ENCODE measurements around the gene LOXL4.

LOXL4 gene

GRCh38 chr10:98217801-98218200 is 50.2 kb downstream of the LOXL4 start:
- H3K27me3 Mint-ChIP-seq, result no peaks in the 10 kb centered on the region
- H3K36me3 Mint-ChIP-seq, result peaks cover 44% of the 10 kb centered on the region
- H3K4me3 Mint-ChIP-seq, result no peak overlapping the region
- H3K27ac Mint-ChIP-seq, result no peak overlapping the region
- H3K9me3 Mint-ChIP-seq, result peaks cover 14% of the 10 kb centered on the region
- ATAC-seq, result no peak
- H3K4me1 Mint-ChIP-seq, result peaks cover 28% of the 10 kb centered on the region

GRCh38 chr10:98215373-98215772 is 52.6 kb downstream of the LOXL4 start:
- H3K36me3 Mint-ChIP-seq, result peaks cover 56% of the 10 kb centered on the region
- no peak overlapping the region for H3K4me3 Mint-ChIP-seq
- H3K27me3 Mint-ChIP-seq, result no peaks in the 10 kb centered on the region
- no peak for ATAC-seq
- H3K27ac Mint-ChIP-seq, result no peak overlapping the region
- peaks cover 14% of the 10 kb centered on the region for H3K9me3 Mint-ChIP-seq
- H3K4me1 Mint-ChIP-seq, result peaks cover 42% of the 10 kb centered on the region

- ATAC-seq, result no peak
- Mint-ChIP-seq H3K27ac (no peak overlapping the region), H3K4me3 (no peak overlapping the region), H3K9me3 (peaks cover 7% of the 10 kb centered on the region), H3K4me1 (peaks cover 50% of the 10 kb centered on the region), H3K36me3 (peaks cover 52% of the 10 kb centered on the region), H3K27me3 (no peaks in the 10 kb centered on the region)
Observed at GRCh38 chr10:98213740-98214139, 54.3 kb downstream of the LOXL4 start.

- H3K27ac Mint-ChIP-seq, result no peak overlapping the region
- no peaks in the 10 kb centered on the region for H3K9me3 Mint-ChIP-seq
- peaks cover 36% of the 10 kb centered on the region for H3K4me1 Mint-ChIP-seq
- H3K36me3 Mint-ChIP-seq, result peaks cover 47% of the 10 kb centered on the region
- H3K4me3 Mint-ChIP-seq, result no peak overlapping the region
- ATAC-seq, result no peak
- no peaks in the 10 kb centered on the region for H3K27me3 Mint-ChIP-seq
Observed at GRCh38 chr10:98212196-98212595, 55.8 kb downstream of the LOXL4 start.

- Mint-ChIP-seq H3K27ac (no peak overlapping the region), H3K36me3 (peaks cover 33% of the 10 kb centered on the region), H3K4me3 (no peak overlapping the region), H3K9me3 (no peaks in the 10 kb centered on the region), H3K4me1 (peaks cover 29% of the 10 kb centered on the region), H3K27me3 (no peaks in the 10 kb centered on the region)
- no peak for ATAC-seq
Observed at GRCh38 chr10:98209441-98209840, 58.6 kb downstream of the LOXL4 start.

GRCh38 chr10:98208925-98209324 is 59.1 kb downstream of the LOXL4 start:
- Mint-ChIP-seq H3K27me3 (no peaks in the 10 kb centered on the region), H3K4me1 (peaks cover 32% of the 10 kb centered on the region), H3K27ac (no peak overlapping the region), H3K4me3 (no peak overlapping the region), H3K36me3 (peaks cover 33% of the 10 kb centered on the region), H3K9me3 (no peaks in the 10 kb centered on the region)
- ATAC-seq, result no peak

- Mint-ChIP-seq H3K27ac (no peak overlapping the region), H3K27me3 (no peaks in the 10 kb centered on the region), H3K36me3 (peaks cover 38% of the 10 kb centered on the region), H3K9me3 (no peaks in the 10 kb centered on the region), H3K4me3 (no peak overlapping the region), H3K4me1 (peaks cover 20% of the 10 kb centered on the region)
- ATAC-seq, result no peak
Observed at GRCh38 chr10:98205351-98205750, 62.6 kb downstream of the LOXL4 start.

- Mint-ChIP-seq H3K4me1 (peaks cover 19% of the 10 kb centered on the region), H3K36me3 (peaks cover 24% of the 10 kb centered on the region), H3K27me3 (no peaks in the 10 kb centered on the region), H3K27ac (no peak overlapping the region), H3K4me3 (no peak overlapping the region), H3K9me3 (no peaks in the 10 kb centered on the region)
- no peak for ATAC-seq
Observed at GRCh38 chr10:98202378-98202777, 65.6 kb downstream of the LOXL4 start.

GRCh38 chr10:98201760-98202159 is 66.2 kb downstream of the LOXL4 start:
- peaks cover 25% of the 10 kb centered on the region for H3K4me1 Mint-ChIP-seq
- ATAC-seq, result no peak
- no peaks in the 10 kb centered on the region for H3K9me3 Mint-ChIP-seq
- peaks cover 31% of the 10 kb centered on the region for H3K36me3 Mint-ChIP-seq
- H3K27ac Mint-ChIP-seq, result no peak overlapping the region
- no peaks in the 10 kb centered on the region for H3K27me3 Mint-ChIP-seq
- no peak overlapping the region for H3K4me3 Mint-ChIP-seq
